Left colon (tissue), 2 donors: ENCODE measurements around the gene PCED1A. TPM values are rescaled to one million over a fixed set of nuclear protein-coding genes. Genes with fewer than 3 reads are reported as not detected.

Source experiments
- ATAC-seq: fragments of 200-7000 bp; cut with Tn5 transposase; one replicate; pipeline ENCODE4 v1.9.1; 2020; ENCODE audit warnings: mild to moderate bottlenecking, moderate library complexity
- DNase-seq, 2 donors: peaks; one replicate each; pipeline ENCODE4 v3.0.0-alpha.2; 2020
- intact Hi-C, 2 donors: fragments of 100-400 bp; cut with DNase I in 1 of 2; cut with micrococcal nuclease in 1 of 2; formaldehyde crosslinking; loops; one replicate each; pipeline versions ENCODE4 v1.11.2 to v1.14.0; 2022; cut with DNase I, micrococcal nuclease
- total RNA-seq, 2 donors: library from RNA; stranded (reverse); fragmentation: NEBNext Ultra II Directional; extraction: Animal tissue kit (Norgen Biotek cat#: 25700); gene quantifications; one replicate each; pipeline ENCODE4 v1.2.1, GENCODE V29; 2021
- donor health status: DM: no; HTN: no; CAD: no.
- donor health status: DM: yes; HTN: yes; CAD: no.

Gene PCED1A
- total RNA-seq, 2 donors from 2014 or later: 16.2 to 26.8 TPM

DNA sequence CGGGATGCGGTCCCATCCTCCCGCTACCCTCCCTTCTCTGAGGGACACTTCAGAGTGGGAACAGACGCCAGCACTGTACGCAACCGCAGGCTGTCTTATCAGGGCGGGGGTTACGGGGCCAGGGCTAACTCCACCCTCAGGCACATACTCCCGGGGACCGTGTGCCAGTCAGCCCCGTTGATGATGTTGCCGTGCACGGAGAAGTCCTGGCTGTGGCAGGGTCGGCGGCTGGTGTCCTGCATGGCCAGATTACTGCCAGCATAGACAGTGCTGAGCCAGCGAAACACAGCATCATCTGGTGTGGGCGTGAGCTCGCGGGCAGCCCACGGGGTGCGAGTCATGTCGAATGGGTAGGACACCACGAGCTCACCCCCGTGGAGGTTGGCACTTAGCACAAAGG is 45.0 kb downstream of the PCED1A start:
- no peak for DNase-seq
- intact Hi-C loops: no loop called here
- no peak for ATAC-seq

DNA sequence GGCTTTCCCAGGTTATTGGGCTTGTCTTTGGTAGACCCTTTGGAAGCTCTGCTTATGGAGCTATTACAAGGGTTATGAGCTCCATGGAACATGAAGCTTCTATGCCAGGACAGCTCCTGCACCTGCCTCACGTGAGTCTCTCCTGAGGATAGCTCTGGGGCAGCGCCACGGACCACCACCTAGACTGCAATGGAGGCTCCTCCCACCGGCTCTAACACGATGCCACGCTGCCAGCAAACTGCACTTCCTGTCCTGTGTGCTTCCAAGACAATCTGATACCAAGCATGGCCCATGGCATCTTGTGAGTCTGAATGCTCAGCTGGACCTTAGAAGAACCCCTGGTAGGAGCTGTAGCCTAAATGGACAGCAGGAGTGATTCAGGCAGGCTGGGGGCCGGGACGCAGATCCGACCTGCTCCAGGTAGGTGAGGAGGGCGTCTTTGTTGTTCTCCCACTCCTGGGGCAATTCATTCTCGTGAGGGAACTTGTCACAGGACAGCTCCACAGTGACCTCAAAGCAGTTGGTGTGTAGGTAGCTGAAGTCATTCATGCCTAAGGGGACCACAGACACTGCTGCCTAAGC is 45.5 kb downstream of the PCED1A start:
- DNase-seq (no peak), ATAC-seq (no peak)
- intact Hi-C loops: no loop called here

DNA sequence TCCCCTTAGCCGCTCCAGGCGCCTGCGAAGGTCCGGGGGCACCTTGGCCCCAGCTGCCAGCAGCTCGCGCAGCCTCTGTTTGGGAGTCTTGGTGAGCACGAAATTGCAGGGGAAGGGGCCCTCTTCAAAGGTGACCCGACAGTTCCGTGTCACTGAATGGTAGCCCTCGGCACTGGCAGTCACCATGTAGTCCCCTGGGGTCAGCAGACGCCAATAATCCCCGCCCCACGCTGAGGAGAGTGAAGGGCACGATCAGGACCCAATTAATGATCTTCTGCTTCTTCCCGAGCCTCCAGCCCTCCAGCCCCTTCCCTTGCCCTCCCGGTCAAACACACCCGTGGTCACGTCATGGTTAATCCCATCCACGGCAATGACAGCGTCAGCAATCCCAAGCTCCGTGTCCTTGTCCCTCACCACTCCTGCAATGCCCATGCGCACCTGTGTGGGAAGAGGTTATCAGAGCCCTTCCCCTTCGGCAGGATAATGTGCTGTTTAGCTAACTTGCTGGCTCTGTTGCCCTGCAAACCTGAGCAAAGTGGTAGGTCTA is 46.2 kb downstream of the PCED1A start:
- intact Hi-C loops: no loop called here
- DNase-seq (no peak), ATAC-seq (no peak)

DNA sequence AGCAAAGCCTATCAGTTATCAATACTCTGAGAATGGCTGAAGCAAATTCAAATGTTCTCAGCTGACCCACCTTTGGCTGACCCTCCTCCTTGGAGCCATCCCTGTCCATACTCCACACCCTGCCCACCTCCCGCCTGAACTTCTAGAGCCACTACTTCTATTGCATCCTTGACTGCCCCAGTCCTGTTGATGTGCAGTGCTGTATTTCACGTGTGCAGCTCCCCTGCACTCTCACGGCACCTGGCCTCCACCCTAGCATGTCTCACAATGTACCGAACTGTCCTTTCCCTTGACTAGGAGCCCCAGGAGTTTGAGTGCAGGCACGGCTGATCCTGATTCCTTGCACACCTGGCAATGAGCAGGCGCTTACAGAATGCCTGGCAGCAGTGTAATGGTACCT is 47.0 kb downstream of the PCED1A start:
- ATAC-seq (no peak), DNase-seq (no peak)
- intact Hi-C loops: no loop called here

Other genes starting within 250 kb of the PCED1A start
- 10 to 100 TPM; 70.9 to 85.3 TPM for gene NOP56, start 188.0 kb downstream of the PCED1A start, total RNA-seq
- gene IDH3B, start 176.4 kb downstream of the PCED1A start, total RNA-seq: 100 to 1,000 TPM; 104 to 144 TPM
- 1 to 10 TPM; 1.9 to 8.2 TPM for gene EBF4, start 147.9 kb downstream of the PCED1A start, total RNA-seq
- 1 to 10 TPM in 1 of 2 donors, under 1 TPM in 1; 0.24 to 2.3 TPM for gene CPXM1, start 40.0 kb downstream of the PCED1A start, total RNA-seq
- gene C20orf141, start 25.7 kb downstream of the PCED1A start, total RNA-seq: not detected
- not detected for gene TMEM239, start 24.3 kb downstream of the PCED1A start, total RNA-seq
- gene VPS16, start 90 bp upstream of the PCED1A start, total RNA-seq: 10 to 100 TPM; 33.9 to 41.0 TPM
- 10 to 100 TPM; 41.4 to 55.5 TPM for gene PTPRA, start 32.8 kb upstream of the PCED1A start, total RNA-seq
- gene GNRH2, start 203.0 kb upstream of the PCED1A start, total RNA-seq: under 1 TPM in 1 of 2 donors, not detected in 1; 0.64 TPM
- 10 to 100 TPM; 33.1 to 44.1 TPM for gene MRPS26, start 205.4 kb upstream of the PCED1A start, total RNA-seq
- gene OXT, start 231.0 kb upstream of the PCED1A start, total RNA-seq: not detected
- gene AVP, start 244.1 kb upstream of the PCED1A start, total RNA-seq: not detected